Liver (tissue), 9 donors: ENCODE results near the gene L3MBTL1. TPM values are rescaled to one million over a fixed set of nuclear protein-coding genes. Genes with fewer than 3 reads are reported as not detected.

Experiments used
- DNase-seq: peaks from one replicate; pipeline ENCODE4 v3.0.0-alpha.2; 2017; ENCODE audit warnings: low spot score
- H3K27ac ChIP-seq, 2 donors: one replicate each; pipeline ENCODE4 v1.7.0; 2013; ENCODE audit warnings: inconsistent platforms in 2 of 2, low read length in 2 of 2, control low read depth in 1 of 2, low read depth in 1 of 2, mild to moderate bottlenecking in 1 of 2
- H3K27me3 ChIP-seq, 4 donors: one replicate each; pipeline versions ENCODE4 v1.6.1 to v1.7.0; 2013; ENCODE audit warnings: low read length in 3 of 4, inconsistent platforms in 1 of 4, mild to moderate bottlenecking in 1 of 4, moderate library complexity in 1 of 4; ENCODE audit not compliant: control insufficient read depth in 4 of 4, insufficient read depth in 4 of 4
- H3K36me3 ChIP-seq, 4 donors: one replicate each; pipeline versions ENCODE4 v1.6.1 to v1.7.0; 2013; ENCODE audit warnings: low read length in 3 of 4, mild to moderate bottlenecking in 3 of 4, low read depth in 1 of 4, moderate library complexity in 1 of 4; ENCODE audit not compliant: control insufficient read depth in 4 of 4, insufficient read depth in 3 of 4
- H3K4me1 ChIP-seq, 4 donors: one replicate each; pipeline versions ENCODE4 v1.6.1 to v1.7.0; 2013; ENCODE audit warnings: low read length in 3 of 4, mild to moderate bottlenecking in 3 of 4, moderate library complexity in 1 of 4; ENCODE audit not compliant: control insufficient read depth in 4 of 4, insufficient read depth in 4 of 4
- H3K4me3 ChIP-seq, 3 donors: one replicate each; pipeline versions ENCODE4 v1.6.1 to v1.7.0; 2013; ENCODE audit warnings: low read length in 3 of 3, control low read depth in 1 of 3, low read depth in 1 of 3, mild to moderate bottlenecking in 1 of 3
- H3K9ac ChIP-seq, 2 donors: one replicate each; pipeline ENCODE4 v1.7.0; 2013; ENCODE audit warnings: low read length in 2 of 2, mild to moderate bottlenecking in 2 of 2, moderate library complexity in 2 of 2, control low read depth in 1 of 2, low read depth in 1 of 2
- H3K9me3 ChIP-seq, 4 donors: one replicate each; pipeline versions ENCODE4 v1.6.1 to v1.7.0; 2013; ENCODE audit warnings: low read length in 3 of 4; ENCODE audit not compliant: control insufficient read depth in 4 of 4
- CTCF ChIP-seq: fragments of 150-350 bp; IDR thresholded peaks from 2 replicates; pipeline ENCODE4 v1.5.1; 2017; ENCODE audit warnings: improper control_type of control experiment, low read depth, low read length; ENCODE audit not compliant: missing input control
- EGR1 ChIP-seq, 2 donors: IDR thresholded peaks; 2 replicates each; pipeline ENCODE4 v1.6.1; 2016 to 2018; ENCODE audit warnings: antibody characterized with exemption in 2 of 2, low read depth in 2 of 2
- FOXA1 ChIP-seq: IDR thresholded peaks from 2 replicates; pipeline ENCODE4 v1.6.1; 2016; ENCODE audit warnings: antibody characterized with exemption
- FOXA2 ChIP-seq: IDR thresholded peaks from 2 replicates; pipeline ENCODE4 v1.6.1; 2016; ENCODE audit warnings: antibody characterized with exemption
- GABPA ChIP-seq, 2 donors: IDR thresholded peaks in 1 of 2; conservative IDR thresholded peaks in 1 of 2; 2 replicates each; pipeline ENCODE4 v1.6.1; 2016; ENCODE audit warnings: antibody characterized with exemption in 2 of 2, mild to moderate bottlenecking in 1 of 2, moderate library complexity in 1 of 2
- HNF4A ChIP-seq, 2 donors: conservative IDR thresholded peaks; 2 replicates each; pipeline ENCODE4 v1.6.1; 2016; ENCODE audit warnings: antibody characterized with exemption in 2 of 2, mild to moderate bottlenecking in 2 of 2
- HNF4G ChIP-seq: IDR thresholded peaks from 2 replicates; pipeline ENCODE4 v1.6.1; 2016; ENCODE audit warnings: antibody characterized with exemption
- MAX ChIP-seq: IDR thresholded peaks from 2 replicates; pipeline ENCODE4 v1.6.1; 2016; ENCODE audit warnings: antibody characterized with exemption
- NR2F2 ChIP-seq: IDR thresholded peaks from 2 replicates; pipeline ENCODE4 v1.6.1; 2016; ENCODE audit warnings: antibody characterized with exemption
- RAD21 ChIP-seq, 2 donors: IDR thresholded peaks; 2 replicates each; pipeline ENCODE4 v1.6.1; 2016; ENCODE audit warnings: antibody characterized with exemption in 2 of 2, mild to moderate bottlenecking in 2 of 2
- RXRA ChIP-seq, 2 donors: IDR thresholded peaks; 2 replicates each; pipeline ENCODE4 v1.6.1; 2017 to 2018; ENCODE audit warnings: antibody characterized with exemption in 2 of 2, mild to moderate bottlenecking in 1 of 2
- SP1 ChIP-seq: IDR thresholded peaks from 2 replicates; pipeline ENCODE4 v1.6.1; 2018; ENCODE audit warnings: antibody characterized with exemption, mild to moderate bottlenecking
- TAF1 ChIP-seq: conservative IDR thresholded peaks from 2 replicates; pipeline ENCODE4 v1.6.1; 2016; ENCODE audit warnings: antibody characterized with exemption, mild to moderate bottlenecking
- WGBS: extraction: QIAGEN DNeasy Blood & Tissue Kit; methylation state at CpG from one replicate; pipeline ENCODE4 v1.1.7; 2013; 5-methylcytosine and 5-hydroxymethylcytosine counted together
- polyA plus RNA-seq, 2 donors: library from polyadenylated mRNA; stranded (reverse) in 1 of 2; unstranded in 1 of 2; fragments of 200-250 nt in 1 of 2; fragments of >200 nt in 1 of 2; fragmentation: Nextera tagmentation in 1 of 2; extraction: Ambion mirVana in 1 of 2; gene quantifications; one replicate each; pipeline versions ENCODE4 v1.2.1 to v1.2.3, GENCODE V29; 2013 to 2015
- total RNA-seq, 2 donors: library from RNA; depleted of rRNA; stranded (reverse); fragments of >200 nt; gene quantifications; one replicate each; pipeline ENCODE4 v1.2.3, GENCODE V29; 2014
- TF ChIP-seq, protein P1 (sequence below): IDR thresholded peaks from 2 replicates; pipeline ENCODE4 v1.6.1; 2016; ENCODE audit warnings: antibody characterized with exemption, mild to moderate bottlenecking
- TF ChIP-seq, protein P2 (sequence below): IDR thresholded peaks from 2 replicates; pipeline ENCODE4 v1.6.1; 2016; ENCODE audit warnings: antibody characterized with exemption
- donor health status: healthy.
- donor health status: healthy.
- donor health status: healthy.
- donor health status: healthy.
- donor health status: healthy.

The L3MBTL1 gene
- total and polyA plus RNA-seq, 4 donors = 0.45 to 5.6 (median 2.0) TPM

GRCh38 chr20:43537921-43538877 lies 30.7 kb downstream of the L3MBTL1 start:
- no peaks in the 10 kb centered on the region for H3K9me3 ChIP-seq
- H3K4me1 ChIP-seq = peaks cover 9 to 21% (median 15%) of the 10 kb centered on the region in 4 donors
- H3K27ac ChIP-seq = no peak overlapping the region
- WGBS = 32% methylated on average over 4 of the region's 4 CpGs
- H3K36me3 ChIP-seq = no peaks in the 10 kb centered on the region
- H3K27me3 ChIP-seq = no peaks in the 10 kb centered on the region
- TF ChIP-seq HNF4A (conservative IDR thresholded peaks at IDR 0.05) (peak in 1 of 2 donors; percentile 8), CTCF (peak; percentile 93), SP1 (no peak), RXRA (IDR thresholded peaks at IDR 0.05) (no peak), MAX (no peak), HNF4G (no peak), TAF1 (no peak), NR2F2 (no peak), GABPA (IDR thresholded peaks at IDR 0.05 in 1 of 2, conservative IDR thresholded peaks at IDR 0.05 in 1 of 2) (no peak), RAD21 (IDR thresholded peaks at IDR 0.05) (peak; percentile 95 to 98)
- TF ChIP-seq, protein P1, sequence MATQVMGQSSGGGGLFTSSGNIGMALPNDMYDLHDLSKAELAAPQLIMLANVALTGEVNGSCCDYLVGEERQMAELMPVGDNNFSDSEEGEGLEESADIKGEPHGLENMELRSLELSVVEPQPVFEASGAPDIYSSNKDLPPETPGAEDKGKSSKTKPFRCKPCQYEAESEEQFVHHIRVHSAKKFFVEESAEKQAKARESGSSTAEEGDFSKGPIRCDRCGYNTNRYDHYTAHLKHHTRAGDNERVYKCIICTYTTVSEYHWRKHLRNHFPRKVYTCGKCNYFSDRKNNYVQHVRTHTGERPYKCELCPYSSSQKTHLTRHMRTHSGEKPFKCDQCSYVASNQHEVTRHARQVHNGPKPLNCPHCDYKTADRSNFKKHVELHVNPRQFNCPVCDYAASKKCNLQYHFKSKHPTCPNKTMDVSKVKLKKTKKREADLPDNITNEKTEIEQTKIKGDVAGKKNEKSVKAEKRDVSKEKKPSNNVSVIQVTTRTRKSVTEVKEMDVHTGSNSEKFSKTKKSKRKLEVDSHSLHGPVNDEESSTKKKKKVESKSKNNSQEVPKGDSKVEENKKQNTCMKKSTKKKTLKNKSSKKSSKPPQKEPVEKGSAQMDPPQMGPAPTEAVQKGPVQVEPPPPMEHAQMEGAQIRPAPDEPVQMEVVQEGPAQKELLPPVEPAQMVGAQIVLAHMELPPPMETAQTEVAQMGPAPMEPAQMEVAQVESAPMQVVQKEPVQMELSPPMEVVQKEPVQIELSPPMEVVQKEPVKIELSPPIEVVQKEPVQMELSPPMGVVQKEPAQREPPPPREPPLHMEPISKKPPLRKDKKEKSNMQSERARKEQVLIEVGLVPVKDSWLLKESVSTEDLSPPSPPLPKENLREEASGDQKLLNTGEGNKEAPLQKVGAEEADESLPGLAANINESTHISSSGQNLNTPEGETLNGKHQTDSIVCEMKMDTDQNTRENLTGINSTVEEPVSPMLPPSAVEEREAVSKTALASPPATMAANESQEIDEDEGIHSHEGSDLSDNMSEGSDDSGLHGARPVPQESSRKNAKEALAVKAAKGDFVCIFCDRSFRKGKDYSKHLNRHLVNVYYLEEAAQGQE = no peak
- H3K4me3 ChIP-seq = no peak overlapping the region
- no peak overlapping the region for H3K9ac ChIP-seq
- peak; percentile 80 for DNase-seq

GRCh38 chr20:43538878-43539700 lies 31.6 kb downstream of the L3MBTL1 start:
- no peak for DNase-seq
- TF ChIP-seq, protein P1 = peak; percentile 98
- TF ChIP-seq HNF4G (peak; percentile 82), FOXA2 (no peak), RAD21 (IDR thresholded peaks at IDR 0.05) (peak; percentile 37 to 70), NR2F2 (no peak), EGR1 (IDR thresholded peaks at IDR 0.05; ENCODE audit: low read depth in 2 of 2) (no peak), FOXA1 (no peak), MAX (peak; percentile 78)
- TF ChIP-seq, protein P2, sequence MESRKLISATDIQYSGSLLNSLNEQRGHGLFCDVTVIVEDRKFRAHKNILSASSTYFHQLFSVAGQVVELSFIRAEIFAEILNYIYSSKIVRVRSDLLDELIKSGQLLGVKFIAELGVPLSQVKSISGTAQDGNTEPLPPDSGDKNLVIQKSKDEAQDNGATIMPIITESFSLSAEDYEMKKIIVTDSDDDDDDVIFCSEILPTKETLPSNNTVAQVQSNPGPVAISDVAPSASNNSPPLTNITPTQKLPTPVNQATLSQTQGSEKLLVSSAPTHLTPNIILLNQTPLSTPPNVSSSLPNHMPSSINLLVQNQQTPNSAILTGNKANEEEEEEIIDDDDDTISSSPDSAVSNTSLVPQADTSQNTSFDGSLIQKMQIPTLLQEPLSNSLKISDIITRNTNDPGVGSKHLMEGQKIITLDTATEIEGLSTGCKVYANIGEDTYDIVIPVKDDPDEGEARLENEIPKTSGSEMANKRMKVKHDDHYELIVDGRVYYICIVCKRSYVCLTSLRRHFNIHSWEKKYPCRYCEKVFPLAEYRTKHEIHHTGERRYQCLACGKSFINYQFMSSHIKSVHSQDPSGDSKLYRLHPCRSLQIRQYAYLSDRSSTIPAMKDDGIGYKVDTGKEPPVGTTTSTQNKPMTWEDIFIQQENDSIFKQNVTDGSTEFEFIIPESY = no peak

More at GRCh38 chr20:43538878-43539700, 31.6 kb downstream of the L3MBTL1 start:
- Histone ChIP-seq H3K36me3 (no peaks in the 10 kb centered on the region), H3K4me3 (no peak overlapping the region), H3K9ac (no peak overlapping the region), H3K27ac (no peak overlapping the region), H3K27me3 (no peaks in the 10 kb centered on the region), H3K9me3 (no peaks in the 10 kb centered on the region), H3K4me1 (peaks cover 9 to 21% (median 15%) of the 10 kb centered on the region in 4 donors)
- WGBS = 56% methylated on average over 6 of the region's 6 CpGs
